Measurements from ENCODE around the gene XYLT1.

Gene XYLT1

DNA sequence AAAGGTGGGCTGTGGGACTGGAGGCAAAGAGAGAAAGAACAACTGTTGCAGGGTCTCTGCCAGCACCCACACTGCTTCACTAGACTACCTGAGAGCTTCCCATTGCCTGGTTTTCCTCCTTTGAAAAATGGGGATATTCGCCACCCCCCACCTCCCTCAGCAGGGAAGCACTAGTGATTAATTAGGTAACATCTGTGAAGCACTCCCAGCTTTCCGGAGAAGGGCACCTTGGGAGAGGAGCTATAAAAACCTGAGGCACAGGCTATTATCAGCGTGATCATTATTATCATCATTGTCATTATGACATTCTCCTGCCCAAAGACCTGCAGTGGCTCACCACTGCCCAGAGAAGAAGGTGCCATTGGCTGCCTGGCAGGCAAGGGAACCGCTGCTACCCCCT, 83.5 kb downstream of the XYLT1 start:
- H3K4me3 ChIP-seq (ENCODE audit: low read length) = no peak overlapping the region
- DNase-seq (ENCODE audit: low read depth) = no peak
- TF ChIP-seq, protein P1, sequence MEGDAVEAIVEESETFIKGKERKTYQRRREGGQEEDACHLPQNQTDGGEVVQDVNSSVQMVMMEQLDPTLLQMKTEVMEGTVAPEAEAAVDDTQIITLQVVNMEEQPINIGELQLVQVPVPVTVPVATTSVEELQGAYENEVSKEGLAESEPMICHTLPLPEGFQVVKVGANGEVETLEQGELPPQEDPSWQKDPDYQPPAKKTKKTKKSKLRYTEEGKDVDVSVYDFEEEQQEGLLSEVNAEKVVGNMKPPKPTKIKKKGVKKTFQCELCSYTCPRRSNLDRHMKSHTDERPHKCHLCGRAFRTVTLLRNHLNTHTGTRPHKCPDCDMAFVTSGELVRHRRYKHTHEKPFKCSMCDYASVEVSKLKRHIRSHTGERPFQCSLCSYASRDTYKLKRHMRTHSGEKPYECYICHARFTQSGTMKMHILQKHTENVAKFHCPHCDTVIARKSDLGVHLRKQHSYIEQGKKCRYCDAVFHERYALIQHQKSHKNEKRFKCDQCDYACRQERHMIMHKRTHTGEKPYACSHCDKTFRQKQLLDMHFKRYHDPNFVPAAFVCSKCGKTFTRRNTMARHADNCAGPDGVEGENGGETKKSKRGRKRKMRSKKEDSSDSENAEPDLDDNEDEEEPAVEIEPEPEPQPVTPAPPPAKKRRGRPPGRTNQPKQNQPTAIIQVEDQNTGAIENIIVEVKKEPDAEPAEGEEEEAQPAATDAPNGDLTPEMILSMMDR (IDR thresholded peaks at IDR 0.05; ENCODE audit: insufficient read depth, low read depth, low read length, missing control alignments) = no peak

DNA sequence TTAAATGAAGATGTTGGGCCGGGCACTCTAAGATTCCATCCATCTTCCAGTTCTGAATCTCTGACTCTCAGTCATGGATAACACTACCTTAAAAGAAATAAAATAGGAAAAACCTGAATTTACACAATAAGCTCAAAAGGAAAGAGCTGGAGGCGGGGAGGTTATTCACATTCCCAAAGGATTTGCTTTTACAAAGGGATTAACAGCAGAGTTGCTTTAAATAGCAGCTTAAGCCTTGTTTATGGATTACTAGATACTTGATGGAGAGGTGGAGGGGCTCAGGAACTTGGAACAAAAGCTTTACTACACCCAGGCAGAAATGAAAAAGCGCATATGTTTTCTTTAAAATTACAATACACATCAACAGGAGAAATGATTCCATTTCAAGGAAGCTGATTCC, 84.5 kb downstream of the XYLT1 start:
- H3K4me3 ChIP-seq (ENCODE audit: low read length) = no peak overlapping the region
- no peak for DNase-seq (ENCODE audit: low read depth)
- TF ChIP-seq, protein P1 (IDR thresholded peaks at IDR 0.05; ENCODE audit: insufficient read depth, low read depth, low read length, missing control alignments) = no peak

DNA sequence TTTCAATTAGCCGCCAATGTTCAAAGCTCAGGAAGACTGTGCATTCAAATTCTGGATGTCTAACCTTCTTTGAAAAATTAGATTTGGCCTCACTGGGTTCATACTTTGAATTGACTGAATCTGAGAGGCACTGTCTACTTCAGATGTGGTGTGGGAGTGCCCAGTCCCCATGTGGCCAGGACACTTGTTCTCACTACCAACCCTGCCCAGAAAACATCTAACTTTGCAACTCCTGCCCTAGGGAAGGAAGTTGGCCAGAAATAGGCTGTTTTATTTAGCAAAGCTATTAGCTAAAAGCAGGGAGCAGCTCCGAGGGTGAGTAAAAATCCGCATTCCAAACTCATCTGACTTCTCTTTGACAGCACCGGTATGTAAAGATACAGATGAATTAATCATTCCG, 86.3 kb downstream of the XYLT1 start:
- no peak overlapping the region for H3K4me3 ChIP-seq (ENCODE audit: low read length)
- DNase-seq (ENCODE audit: low read depth) = no peak
- TF ChIP-seq, protein P1 (IDR thresholded peaks at IDR 0.05; ENCODE audit: insufficient read depth, low read depth, low read length, missing control alignments) = no peak

DNA sequence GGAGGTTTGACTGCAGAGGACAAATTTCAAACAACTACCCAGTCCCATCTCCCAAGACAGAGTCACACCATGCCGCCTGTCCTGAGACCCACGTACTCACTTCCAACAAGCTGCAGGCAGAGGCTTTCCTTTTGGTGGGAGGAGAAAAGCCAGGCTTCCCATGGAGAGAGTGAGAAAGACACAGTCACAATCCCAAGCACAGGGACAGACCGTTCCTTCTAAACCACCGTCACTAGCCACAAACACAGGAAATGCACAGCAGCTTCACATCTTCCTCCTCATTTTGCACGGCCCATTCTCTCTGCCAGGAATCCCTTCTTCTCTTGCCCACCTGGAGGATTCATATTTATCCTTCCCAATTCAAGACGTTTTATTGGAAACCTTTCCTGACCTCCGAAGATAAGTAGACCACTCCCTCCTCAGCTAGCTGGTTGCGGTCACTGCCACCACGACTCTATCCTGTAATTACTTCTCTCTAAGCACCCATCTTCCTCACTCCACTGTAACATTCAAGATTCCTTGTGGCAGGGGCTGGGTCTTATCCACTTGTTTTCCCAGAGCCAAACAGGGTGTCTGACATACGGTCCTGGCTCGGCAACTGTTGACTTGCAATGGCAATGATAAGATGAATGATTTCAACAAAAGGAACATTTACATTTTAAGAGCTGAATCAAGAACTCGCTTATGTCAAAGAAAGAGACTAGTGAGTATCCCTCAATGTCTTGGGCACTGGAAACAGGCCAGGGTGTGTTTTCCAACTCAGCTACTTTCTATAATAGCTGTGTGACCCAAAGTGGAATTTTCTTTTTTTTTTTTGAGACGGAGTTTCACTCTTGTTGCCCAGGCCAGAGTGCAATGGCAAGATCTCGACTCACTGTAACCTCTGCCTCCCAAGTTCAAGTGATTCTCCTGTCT, 87.6 kb downstream of the XYLT1 start:
- TF ChIP-seq, protein P1 (IDR thresholded peaks at IDR 0.05; ENCODE audit: insufficient read depth, low read depth, low read length, missing control alignments) = no peak
- no peak overlapping the region for H3K4me3 ChIP-seq (ENCODE audit: low read length)
- no peak for DNase-seq (ENCODE audit: low read depth)

DNA sequence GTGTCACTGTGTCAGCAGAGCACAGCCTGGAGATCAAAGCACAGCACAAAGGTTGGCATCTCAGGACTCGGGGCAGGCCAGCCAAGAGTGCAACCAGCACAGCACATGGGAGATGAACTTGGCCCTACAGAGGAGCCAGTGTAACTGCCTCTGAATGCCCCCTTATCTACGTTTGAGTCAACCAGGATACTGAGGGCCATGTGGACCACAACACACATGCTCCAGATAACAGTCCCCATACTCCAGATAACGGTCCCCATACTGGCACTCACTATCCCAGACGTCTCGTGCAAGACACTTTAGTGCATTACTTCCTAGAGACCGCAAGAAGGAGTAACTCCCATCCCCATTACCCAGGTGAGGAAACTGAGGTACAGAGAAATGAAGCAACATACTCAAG, 88.2 kb downstream of the XYLT1 start:
- no peak overlapping the region for H3K4me3 ChIP-seq (ENCODE audit: low read length)

DNA sequence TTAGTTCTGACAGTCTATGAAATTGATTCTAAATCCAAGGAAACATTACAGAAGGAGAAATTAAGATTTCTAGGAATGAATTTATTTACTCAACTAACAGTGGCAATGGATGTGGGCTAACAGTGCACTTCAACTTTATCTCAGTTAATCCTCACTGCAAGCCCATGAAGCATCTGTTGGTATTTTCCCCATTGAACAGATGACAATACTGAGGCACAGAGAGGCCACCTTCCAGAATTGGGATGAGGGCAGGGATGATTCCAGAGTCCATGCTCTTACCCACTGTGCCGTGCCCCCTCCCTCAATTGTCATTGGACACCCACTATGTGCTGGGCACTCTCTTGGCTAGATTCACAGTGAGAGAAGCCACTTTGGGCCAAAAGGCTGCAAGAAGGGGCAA, 89.0 kb downstream of the XYLT1 start:
- DNase-seq (ENCODE audit: low read depth) = no peak
- TF ChIP-seq, protein P1 (IDR thresholded peaks at IDR 0.05; ENCODE audit: insufficient read depth, low read depth, low read length, missing control alignments) = no peak
- no peak overlapping the region for H3K4me3 ChIP-seq (ENCODE audit: low read length)

More for the DNA sequence above, 88.2 kb downstream of the XYLT1 start:
- no peak for DNase-seq (ENCODE audit: low read depth)
- TF ChIP-seq, protein P1 (IDR thresholded peaks at IDR 0.05; ENCODE audit: insufficient read depth, low read depth, low read length, missing control alignments) = no peak

DNA sequence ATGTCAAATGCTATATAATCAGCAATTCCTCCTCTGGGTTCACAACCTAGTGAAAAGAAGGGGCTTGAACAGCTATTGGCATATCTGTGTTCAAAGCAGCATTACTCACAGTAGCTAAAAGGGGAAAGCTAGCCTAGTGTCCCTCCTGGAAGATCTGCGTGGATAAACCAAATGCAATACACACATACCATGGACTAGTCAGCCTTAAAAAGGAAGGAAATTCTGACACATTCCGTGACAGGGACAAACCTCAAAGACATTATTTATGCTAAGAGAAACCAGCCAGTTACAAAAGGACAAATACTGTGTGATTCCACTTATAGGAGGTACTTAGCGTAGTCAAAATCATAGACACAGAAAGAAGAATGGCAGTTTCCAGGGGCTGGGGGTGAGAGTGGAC, 90.1 kb downstream of the XYLT1 start:
- H3K4me3 ChIP-seq (ENCODE audit: low read length) = no peak overlapping the region
- DNase-seq (ENCODE audit: low read depth) = no peak
- TF ChIP-seq, protein P1 (IDR thresholded peaks at IDR 0.05; ENCODE audit: insufficient read depth, low read depth, low read length, missing control alignments) = no peak
